HepG2 (cell line): ENCODE measurements around the gene GPC6. TPM values are rescaled to one million over a fixed set of nuclear protein-coding genes. Genes with fewer than 3 reads are reported as not detected.

Source experiments
- ATAC-seq: fragments of 200-7000 bp; cut with Tn5 transposase; 3 replicates; pipeline ENCODE4 v1.9.1; 2020; ENCODE audit warnings: mild to moderate bottlenecking, moderate library complexity
- BruUV-seq: library from RNA; stranded (reverse); fragments of 400-500 nt; replicated peaks from 2 replicates; lab custom pipeline; 2021; lab: Mats Ljungman, UMichigan
- CTCF ChIA-PET: fragments of 300-600 bp; formaldehyde crosslinking; extraction: SDS; loops from one replicate; lab custom pipeline; 2021; ENCODE audit warnings: low total read pairs, inconsistent platforms, low intra/inter-chr PET ratio; lab: Yijun Ruan, JAX
- POLR2A ChIA-PET: fragments of 350-600 bp; sonication (Branson Sonifier 250); formaldehyde crosslinking; loops from one replicate; lab custom pipeline; 2020; ENCODE audit warnings: antibody characterized with exemption, inconsistent platforms; lab: Yijun Ruan, JAX
- DNase-seq: peaks from one replicate; pipeline ENCODE4 v3.0.0-alpha.2; 2015; ENCODE audit warnings: low spot score
- FAIRE-seq: peaks from 3 replicates; lab custom pipeline; 2011; peaks lifted over from hg19 to GRCh38; lab: Jason Lieb, UNC
- H2AFZ ChIP-seq: one replicate; pipeline ENCODE4 v1.6.1; 2011; ENCODE audit warnings: low read length, inconsistent platforms
- H3K27ac ChIP-seq: fragments of 300-600 bp; 3 replicates; pipeline ENCODE4 v1.8.0; 2011; ENCODE audit warnings: mixed run types, mild to moderate bottlenecking, mixed read lengths, low read length, inconsistent platforms; ENCODE audit not compliant: insufficient read depth; ENCODE audit errors: extremely low read length
- H3K27me3 ChIP-seq, 2 experiments: fragments of 200-600 bp in 1 of 2; 2 replicates in 1 of 2; 3 replicates in 1 of 2; pipeline versions ENCODE4 v1.6.0 to v1.8.0; 2011; ENCODE audit warnings: low read length in 2 of 2, mild to moderate bottlenecking in 2 of 2, moderate library complexity in 2 of 2, inconsistent platforms in 1 of 2; ENCODE audit not compliant: insufficient read depth in 2 of 2, control insufficient read depth in 1 of 2
- H3K36me3 ChIP-seq, 2 experiments: fragments of 200-600 bp in 1 of 2; replicated peaks in 1 of 2; 2 replicates in 1 of 2; 3 replicates in 1 of 2; pipeline versions ENCODE4 v1.5.1 to v1.8.0; 2011; ENCODE audit warnings: low read length in 2 of 2, inconsistent platforms in 1 of 2; ENCODE audit not compliant: insufficient read depth in 2 of 2, control insufficient read depth in 1 of 2
- H3K4me1 ChIP-seq: 2 replicates; pipeline ENCODE4 v1.5.1; 2012; ENCODE audit warnings: low read length, inconsistent platforms; ENCODE audit not compliant: insufficient read depth
- H3K4me2 ChIP-seq: 2 replicates; pipeline ENCODE4 v1.6.0; 2011; ENCODE audit warnings: low read depth, low read length, inconsistent platforms
- H3K4me3 ChIP-seq, 3 experiments: fragments of 200-600 bp in 1 of 3; sonication (generic), shearing (Covaris generic) in 1 of 3; replicated peaks in 1 of 3; 2 replicates each; pipeline ENCODE4 v1.5.1; 2011 to 2016; ENCODE audit warnings: low read length in 3 of 3, inconsistent platforms in 2 of 3, low read depth in 2 of 3, mild to moderate bottlenecking in 2 of 3, control low read depth in 1 of 3, mixed read lengths in 1 of 3; ENCODE audit not compliant: insufficient read depth in 1 of 3
- H3K79me2 ChIP-seq: one replicate; pipeline ENCODE4 v1.6.1; 2011; ENCODE audit warnings: low read length, inconsistent platforms; ENCODE audit not compliant: insufficient read depth
- H3K9ac ChIP-seq: 2 replicates; pipeline ENCODE4 v1.6.0; 2011; ENCODE audit warnings: mild to moderate bottlenecking, low read depth, low read length, inconsistent platforms; ENCODE audit not compliant: insufficient read depth
- H3K9me3 ChIP-seq: 2 replicates; pipeline ENCODE4 v1.5.1; 2012; ENCODE audit warnings: mild to moderate bottlenecking, low read length
- H4K20me1 ChIP-seq: 2 replicates; pipeline ENCODE4 v1.6.0; 2011; ENCODE audit warnings: inconsistent platforms, mild to moderate bottlenecking, low read length, moderate library complexity; ENCODE audit not compliant: insufficient read depth
- ASH2L ChIP-seq: fragments of 300-600, 200-600 bp; sonication (generic); IDR thresholded peaks from 2 replicates; pipeline ENCODE4 v1.7.0; 2017; ENCODE audit warnings: low read depth, mild to moderate bottlenecking, moderate library complexity, mixed read lengths, low read length; ENCODE audit not compliant: insufficient read length
- ATF1 ChIP-seq: IDR thresholded peaks from 2 replicates; pipeline ENCODE4 v1.6.1; 2016; ENCODE audit warnings: mild to moderate bottlenecking, control low read depth
- GATA4 ChIP-seq: sonication (generic); IDR thresholded peaks from 2 replicates; pipeline ENCODE4 v1.6.1; 2016; ENCODE audit warnings: antibody characterized with exemption, low read depth, borderline replicate concordance
- KDM5B ChIP-seq: sonication (generic); formaldehyde crosslinking; IDR thresholded peaks from 2 replicates; pipeline ENCODE4 v1.4.0; 2020; ENCODE audit warnings: missing genetic modification reagents, mild to moderate bottlenecking, borderline replicate concordance
- NFE2 ChIP-seq: sonication (generic); formaldehyde crosslinking; IDR thresholded peaks from 2 replicates; pipeline ENCODE4 v1.4.0; 2020; ENCODE audit warnings: missing genetic modification reagents
- ZGPAT ChIP-seq: IDR thresholded peaks from 2 replicates; pipeline ENCODE4 v1.6.1; 2016; ENCODE audit warnings: mild to moderate bottlenecking
- ZNF138 ChIP-seq: sonication (generic); formaldehyde crosslinking; IDR thresholded peaks from 2 replicates; pipeline ENCODE4 v1.5.0; 2020; ENCODE audit warnings: mild to moderate bottlenecking, low read depth, missing genetic modification reagents
- ZNF335 ChIP-seq: sonication (generic); formaldehyde crosslinking; IDR thresholded peaks from 2 replicates; pipeline ENCODE4 v1.4.0; 2020; ENCODE audit warnings: missing genetic modification reagents
- ZNF670 ChIP-seq: sonication (generic); formaldehyde crosslinking; IDR thresholded peaks from 2 replicates; pipeline ENCODE4 v1.8.0; 2022; ENCODE audit warnings: mild to moderate bottlenecking, missing genetic modification reagents, borderline replicate concordance
- WGBS: methylation state at CpG from one replicate; pipeline ENCODE4 v1.1.6; 2017; ENCODE audit warnings: low lambda C conversion rate; 5-methylcytosine and 5-hydroxymethylcytosine counted together
- in situ Hi-C: cut with HindIII; loops from 2 replicates; pipeline ENCODE4 v1.10.0; 2017; ENCODE audit warnings: low pct_unique_long_range_greater_than_20kb; ENCODE audit not compliant: extremely low pct_ligation_motif_present
- intact Hi-C: fragments of 100-400 bp; cut with micrococcal nuclease; formaldehyde crosslinking; loops from one replicate; pipeline ENCODE4 v1.10.0; 2022; ENCODE audit not compliant: unreplicated experiment
- polyA plus RNA-seq, 8 experiments: library from polyadenylated mRNA; depleted of rRNA in 3 of 8; stranded (reverse) in 7 of 8; unstranded in 1 of 8; fragments of >200 nt; fragmentation: Illumina TruSeq in 4 of 8; extraction: Trizol in 4 of 8; gene quantifications; 2 replicates each; pipeline versions ENCODE4 v1.2.1 to v1.2.3, GENCODE V29; 2011 to 2016; ENCODE audit warnings: low read depth in 4 of 8, missing spikeins in 1 of 8, mixed read lengths in 1 of 8; ENCODE audit not compliant: insufficient read depth in 1 of 8
- total RNA-seq, 5 experiments: library from RNA; depleted of rRNA; stranded (reverse); fragments of >200 nt; fragmentation: Illumina TruSeq; extraction: Trizol; gene quantifications; 2 replicates each; pipeline ENCODE4 v1.2.3, GENCODE V29; 2016; ENCODE audit warnings: low read depth in 1 of 5
- TF ChIP-seq, protein P1 (sequence below): sonication (generic); formaldehyde crosslinking; IDR thresholded peaks from 2 replicates; pipeline ENCODE4 v1.4.0; 2020; ENCODE audit warnings: low read depth, mild to moderate bottlenecking, missing genetic modification reagents
- TF ChIP-seq, protein P2 (sequence below): sonication (generic); formaldehyde crosslinking; IDR thresholded peaks from 2 replicates; pipeline ENCODE4 v1.5.1; 2020; ENCODE audit warnings: mild to moderate bottlenecking, missing genetic modification reagents, moderate library complexity

Gene GPC6
- total and polyA plus RNA-seq, 2 of the 13 experiments (the other 11 are each of a cell fraction or from before 2014, with no cell fraction given) = 24.5 to 33.9 TPM

DNA sequence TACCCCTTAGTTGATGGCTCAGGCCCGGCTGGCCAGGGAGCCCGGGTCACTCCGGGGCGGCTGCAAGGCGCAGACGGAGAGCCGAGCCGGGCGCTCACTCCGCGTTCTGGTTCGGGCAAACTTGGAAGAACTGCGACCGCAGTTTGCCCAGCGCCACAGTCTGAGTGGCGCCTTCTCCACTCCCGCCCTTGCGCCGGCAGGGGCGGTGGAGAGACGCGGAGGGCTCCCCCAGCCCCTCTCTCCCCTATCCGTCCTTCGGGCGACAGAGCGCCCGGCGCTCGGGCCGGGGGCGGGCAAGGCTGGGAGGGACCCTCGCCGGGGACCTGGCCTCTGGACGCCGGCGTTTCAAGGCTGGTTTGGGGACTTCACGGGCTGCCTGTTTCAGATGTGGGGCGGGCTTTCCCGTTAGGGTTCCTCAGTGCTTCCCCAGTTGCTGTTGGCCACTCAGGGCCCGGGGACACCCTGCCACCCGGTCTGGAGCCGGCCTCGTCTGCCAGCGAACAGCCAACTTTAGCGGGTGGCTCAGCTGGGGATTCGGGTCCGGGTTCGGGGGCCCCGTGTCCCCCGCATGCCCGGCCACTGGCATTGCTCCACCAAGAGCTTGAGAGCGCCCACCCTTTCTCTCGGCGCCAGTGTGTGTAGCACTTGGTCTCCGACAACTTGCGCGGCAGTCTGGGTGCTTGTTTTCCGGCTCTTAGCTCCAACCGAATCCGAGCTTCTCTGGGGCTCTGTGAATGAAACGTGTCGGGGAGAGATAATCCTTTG is 1.5 kb downstream of the GPC6 start:
- Histone ChIP-seq H3K36me3 (no peaks in the 10 kb centered on the region), H3K4me3 (peak overlapping the region; percentile 90 to 98 (median 94)), H3K27ac (peak overlapping the region; percentile 85), H3K4me1 (peaks cover 69% of the 10 kb centered on the region), H2AFZ (peak overlapping the region; percentile 31), H4K20me1 (no peaks in the 10 kb centered on the region), H3K9ac (peak overlapping the region; percentile 90), H3K4me2 (peak overlapping the region; percentile 76), H3K79me2 (peaks cover 61% of the 10 kb centered on the region), H3K27me3 (no peaks in the 10 kb centered on the region; a peak in 1 of 5 replicates), H3K9me3 (no peaks in the 10 kb centered on the region)
- intact Hi-C loops = loop anchor here (5.0 to 10.0 kb wide), 4 partner anchors 56 to 964 kb away; no protein-coding TSS in a partner anchor
- DNase-seq (peak; percentile 80), ATAC-seq (peak; percentile 88), FAIRE-seq (no peak)
- CTCF ChIA-PET = interaction anchor here (1.2 kb wide), 1 partner anchor 1135 kb away, joined by 3 read pairs; no protein-coding TSS in a partner anchor
- in situ Hi-C loops = loop anchor here (25.0 kb wide), 3 partner anchors 534 to 1109 kb away; no protein-coding TSS in a partner anchor
- 0% methylated on average over 3 of the region's 62 CpGs for WGBS
- POLR2A ChIA-PET = interaction anchor here (0.6 to 2.9 kb wide), 9 partner anchors 19 to 1075 kb away, joined by 3 to 31 read pairs (median 4); no protein-coding TSS in a partner anchor
- no TSS peak for BruUV-seq
- TF ChIP-seq ZNF335 = no peak
- TF ChIP-seq, protein P1, sequence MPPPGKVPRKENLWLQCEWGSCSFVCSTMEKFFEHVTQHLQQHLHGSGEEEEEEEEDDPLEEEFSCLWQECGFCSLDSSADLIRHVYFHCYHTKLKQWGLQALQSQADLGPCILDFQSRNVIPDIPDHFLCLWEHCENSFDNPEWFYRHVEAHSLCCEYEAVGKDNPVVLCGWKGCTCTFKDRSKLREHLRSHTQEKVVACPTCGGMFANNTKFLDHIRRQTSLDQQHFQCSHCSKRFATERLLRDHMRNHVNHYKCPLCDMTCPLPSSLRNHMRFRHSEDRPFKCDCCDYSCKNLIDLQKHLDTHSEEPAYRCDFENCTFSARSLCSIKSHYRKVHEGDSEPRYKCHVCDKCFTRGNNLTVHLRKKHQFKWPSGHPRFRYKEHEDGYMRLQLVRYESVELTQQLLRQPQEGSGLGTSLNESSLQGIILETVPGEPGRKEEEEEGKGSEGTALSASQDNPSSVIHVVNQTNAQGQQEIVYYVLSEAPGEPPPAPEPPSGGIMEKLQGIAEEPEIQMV (CRISPR knock-in tag) = no peak
- TF ChIP-seq, protein P2, sequence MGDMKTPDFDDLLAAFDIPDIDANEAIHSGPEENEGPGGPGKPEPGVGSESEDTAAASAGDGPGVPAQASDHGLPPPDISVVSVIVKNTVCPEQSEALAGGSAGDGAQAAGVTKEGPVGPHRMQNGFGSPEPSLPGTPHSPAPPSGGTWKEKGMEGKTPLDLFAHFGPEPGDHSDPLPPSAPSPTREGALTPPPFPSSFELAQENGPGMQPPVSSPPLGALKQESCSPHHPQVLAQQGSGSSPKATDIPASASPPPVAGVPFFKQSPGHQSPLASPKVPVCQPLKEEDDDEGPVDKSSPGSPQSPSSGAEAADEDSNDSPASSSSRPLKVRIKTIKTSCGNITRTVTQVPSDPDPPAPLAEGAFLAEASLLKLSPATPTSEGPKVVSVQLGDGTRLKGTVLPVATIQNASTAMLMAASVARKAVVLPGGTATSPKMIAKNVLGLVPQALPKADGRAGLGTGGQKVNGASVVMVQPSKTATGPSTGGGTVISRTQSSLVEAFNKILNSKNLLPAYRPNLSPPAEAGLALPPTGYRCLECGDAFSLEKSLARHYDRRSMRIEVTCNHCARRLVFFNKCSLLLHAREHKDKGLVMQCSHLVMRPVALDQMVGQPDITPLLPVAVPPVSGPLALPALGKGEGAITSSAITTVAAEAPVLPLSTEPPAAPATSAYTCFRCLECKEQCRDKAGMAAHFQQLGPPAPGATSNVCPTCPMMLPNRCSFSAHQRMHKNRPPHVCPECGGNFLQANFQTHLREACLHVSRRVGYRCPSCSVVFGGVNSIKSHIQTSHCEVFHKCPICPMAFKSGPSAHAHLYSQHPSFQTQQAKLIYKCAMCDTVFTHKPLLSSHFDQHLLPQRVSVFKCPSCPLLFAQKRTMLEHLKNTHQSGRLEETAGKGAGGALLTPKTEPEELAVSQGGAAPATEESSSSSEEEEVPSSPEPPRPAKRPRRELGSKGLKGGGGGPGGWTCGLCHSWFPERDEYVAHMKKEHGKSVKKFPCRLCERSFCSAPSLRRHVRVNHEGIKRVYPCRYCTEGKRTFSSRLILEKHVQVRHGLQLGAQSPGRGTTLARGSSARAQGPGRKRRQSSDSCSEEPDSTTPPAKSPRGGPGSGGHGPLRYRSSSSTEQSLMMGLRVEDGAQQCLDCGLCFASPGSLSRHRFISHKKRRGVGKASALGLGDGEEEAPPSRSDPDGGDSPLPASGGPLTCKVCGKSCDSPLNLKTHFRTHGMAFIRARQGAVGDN (CRISPR knock-in tag) = peak; percentile 72
- TF ChIP-seq KDM5B (CRISPR knock-in tag) = peak; percentile 42
- TF ChIP-seq GATA4 = no peak
- TF ChIP-seq ASH2L = peak; percentile 29
- no peak; the same call in 1 of the 2 replicates for TF ChIP-seq ZGPAT (CRISPR knock-in tag)
- TF ChIP-seq ATF1 (CRISPR knock-in tag) = no peak
- TF ChIP-seq NFE2 (CRISPR knock-in tag) = no peak
- no peak for TF ChIP-seq ZNF670 (CRISPR knock-in tag)
- no peak for TF ChIP-seq ZNF138
